HL-60 (cell line): ENCODE data around the gene TP53I11.

Experiments used
- DNase-seq, 2 experiments: peaks; one replicate each; pipeline ENCODE4 v3.0.0-alpha.2; 2010 to 2020; ENCODE audit warnings: low read depth in 1 of 2, low spot score in 1 of 2
- H3K27ac ChIP-seq: fragments of 250-450 bp; sonication (Bioruptor Pico); replicated peaks from 2 replicates; pipeline ENCODE4 v1.5.1; 2020; ENCODE audit warnings: mild to moderate bottlenecking, moderate library complexity
- H3K27me3 ChIP-seq: fragments of 250-450 bp; sonication (Bioruptor Pico); 2 replicates; pipeline ENCODE4 v1.5.1; 2021; ENCODE audit warnings: mild to moderate bottlenecking, moderate library complexity; ENCODE audit not compliant: insufficient read depth, poor library complexity, severe bottlenecking
- H3K4me3 ChIP-seq: replicated peaks from 2 replicates; pipeline ENCODE4 v1.5.1; 2011; ENCODE audit warnings: mild to moderate bottlenecking, control low read depth, low read length; ENCODE audit not compliant: insufficient read depth
- GABPA ChIP-seq: IDR thresholded peaks from 2 replicates; pipeline ENCODE4 v1.6.1; 2012; ENCODE audit warnings: low read depth
- POLR2AphosphoS5 ChIP-seq: IDR thresholded peaks from 2 replicates; pipeline ENCODE4 v1.6.1; 2012; ENCODE audit warnings: low read depth
- SPI1 ChIP-seq: IDR thresholded peaks from 2 replicates; pipeline ENCODE4 v1.6.1; 2012; ENCODE audit warnings: low read depth, mild to moderate bottlenecking, borderline replicate concordance
- TF ChIP-seq, protein P1 (sequence below): IDR thresholded peaks from 2 replicates; pipeline ENCODE4 v1.6.1; 2012; ENCODE audit warnings: low read depth; ENCODE audit not compliant: insufficient replicate concordance
- TF ChIP-seq, protein P2 (sequence below): IDR thresholded peaks from one replicate; pipeline ENCODE4 v1.5.1; 2011; ENCODE audit warnings: low read length, control low read depth, inconsistent platforms; ENCODE audit not compliant: insufficient read depth

TP53I11 gene

DNA sequence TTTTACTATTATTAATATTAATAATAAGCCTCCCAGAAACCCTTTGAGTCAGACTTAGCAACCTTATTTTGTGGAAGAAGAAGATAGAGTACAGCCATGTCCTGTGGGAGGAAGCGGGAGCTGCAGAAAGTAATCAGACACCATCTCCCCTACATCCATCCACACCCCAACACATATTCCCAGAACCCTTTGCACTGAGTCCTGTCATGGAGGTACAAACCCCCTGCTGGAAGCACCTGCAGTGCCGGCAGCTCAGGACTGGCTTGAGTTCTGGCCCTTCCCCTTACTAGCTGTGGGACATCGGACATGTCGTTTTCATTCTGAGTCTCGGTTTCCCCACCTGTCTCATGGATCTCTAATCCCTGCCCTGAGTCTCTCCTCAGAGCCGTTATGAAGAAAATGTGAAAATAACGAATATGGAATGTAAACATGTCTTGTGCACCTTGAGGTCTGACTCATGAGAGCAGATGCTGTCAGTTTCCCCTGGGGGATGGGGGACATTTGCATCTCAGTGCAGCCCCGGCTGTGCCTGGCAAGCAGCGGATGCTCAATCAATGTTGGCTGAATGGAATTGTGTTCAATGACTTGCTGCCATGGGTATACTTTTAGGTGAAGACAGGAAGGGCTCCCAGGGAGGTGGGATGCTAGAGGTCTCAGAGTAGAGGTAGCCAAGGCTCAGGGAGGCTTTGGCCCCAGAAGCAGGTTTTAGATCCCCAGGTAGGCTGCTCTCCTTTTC is 45.4 kb downstream of the TP53I11 start:
- Histone ChIP-seq H3K4me3 (no peak overlapping the region), H3K27me3 (no peaks in the 10 kb centered on the region), H3K27ac (no peak overlapping the region)
- no peak for TF ChIP-seq SPI1
- TF ChIP-seq, protein P1, sequence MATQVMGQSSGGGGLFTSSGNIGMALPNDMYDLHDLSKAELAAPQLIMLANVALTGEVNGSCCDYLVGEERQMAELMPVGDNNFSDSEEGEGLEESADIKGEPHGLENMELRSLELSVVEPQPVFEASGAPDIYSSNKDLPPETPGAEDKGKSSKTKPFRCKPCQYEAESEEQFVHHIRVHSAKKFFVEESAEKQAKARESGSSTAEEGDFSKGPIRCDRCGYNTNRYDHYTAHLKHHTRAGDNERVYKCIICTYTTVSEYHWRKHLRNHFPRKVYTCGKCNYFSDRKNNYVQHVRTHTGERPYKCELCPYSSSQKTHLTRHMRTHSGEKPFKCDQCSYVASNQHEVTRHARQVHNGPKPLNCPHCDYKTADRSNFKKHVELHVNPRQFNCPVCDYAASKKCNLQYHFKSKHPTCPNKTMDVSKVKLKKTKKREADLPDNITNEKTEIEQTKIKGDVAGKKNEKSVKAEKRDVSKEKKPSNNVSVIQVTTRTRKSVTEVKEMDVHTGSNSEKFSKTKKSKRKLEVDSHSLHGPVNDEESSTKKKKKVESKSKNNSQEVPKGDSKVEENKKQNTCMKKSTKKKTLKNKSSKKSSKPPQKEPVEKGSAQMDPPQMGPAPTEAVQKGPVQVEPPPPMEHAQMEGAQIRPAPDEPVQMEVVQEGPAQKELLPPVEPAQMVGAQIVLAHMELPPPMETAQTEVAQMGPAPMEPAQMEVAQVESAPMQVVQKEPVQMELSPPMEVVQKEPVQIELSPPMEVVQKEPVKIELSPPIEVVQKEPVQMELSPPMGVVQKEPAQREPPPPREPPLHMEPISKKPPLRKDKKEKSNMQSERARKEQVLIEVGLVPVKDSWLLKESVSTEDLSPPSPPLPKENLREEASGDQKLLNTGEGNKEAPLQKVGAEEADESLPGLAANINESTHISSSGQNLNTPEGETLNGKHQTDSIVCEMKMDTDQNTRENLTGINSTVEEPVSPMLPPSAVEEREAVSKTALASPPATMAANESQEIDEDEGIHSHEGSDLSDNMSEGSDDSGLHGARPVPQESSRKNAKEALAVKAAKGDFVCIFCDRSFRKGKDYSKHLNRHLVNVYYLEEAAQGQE: no peak
- TF ChIP-seq, protein P2, sequence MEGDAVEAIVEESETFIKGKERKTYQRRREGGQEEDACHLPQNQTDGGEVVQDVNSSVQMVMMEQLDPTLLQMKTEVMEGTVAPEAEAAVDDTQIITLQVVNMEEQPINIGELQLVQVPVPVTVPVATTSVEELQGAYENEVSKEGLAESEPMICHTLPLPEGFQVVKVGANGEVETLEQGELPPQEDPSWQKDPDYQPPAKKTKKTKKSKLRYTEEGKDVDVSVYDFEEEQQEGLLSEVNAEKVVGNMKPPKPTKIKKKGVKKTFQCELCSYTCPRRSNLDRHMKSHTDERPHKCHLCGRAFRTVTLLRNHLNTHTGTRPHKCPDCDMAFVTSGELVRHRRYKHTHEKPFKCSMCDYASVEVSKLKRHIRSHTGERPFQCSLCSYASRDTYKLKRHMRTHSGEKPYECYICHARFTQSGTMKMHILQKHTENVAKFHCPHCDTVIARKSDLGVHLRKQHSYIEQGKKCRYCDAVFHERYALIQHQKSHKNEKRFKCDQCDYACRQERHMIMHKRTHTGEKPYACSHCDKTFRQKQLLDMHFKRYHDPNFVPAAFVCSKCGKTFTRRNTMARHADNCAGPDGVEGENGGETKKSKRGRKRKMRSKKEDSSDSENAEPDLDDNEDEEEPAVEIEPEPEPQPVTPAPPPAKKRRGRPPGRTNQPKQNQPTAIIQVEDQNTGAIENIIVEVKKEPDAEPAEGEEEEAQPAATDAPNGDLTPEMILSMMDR: no peak
- TF ChIP-seq GABPA: no peak
- TF ChIP-seq POLR2AphosphoS5: no peak
- no peak for DNase-seq

DNA sequence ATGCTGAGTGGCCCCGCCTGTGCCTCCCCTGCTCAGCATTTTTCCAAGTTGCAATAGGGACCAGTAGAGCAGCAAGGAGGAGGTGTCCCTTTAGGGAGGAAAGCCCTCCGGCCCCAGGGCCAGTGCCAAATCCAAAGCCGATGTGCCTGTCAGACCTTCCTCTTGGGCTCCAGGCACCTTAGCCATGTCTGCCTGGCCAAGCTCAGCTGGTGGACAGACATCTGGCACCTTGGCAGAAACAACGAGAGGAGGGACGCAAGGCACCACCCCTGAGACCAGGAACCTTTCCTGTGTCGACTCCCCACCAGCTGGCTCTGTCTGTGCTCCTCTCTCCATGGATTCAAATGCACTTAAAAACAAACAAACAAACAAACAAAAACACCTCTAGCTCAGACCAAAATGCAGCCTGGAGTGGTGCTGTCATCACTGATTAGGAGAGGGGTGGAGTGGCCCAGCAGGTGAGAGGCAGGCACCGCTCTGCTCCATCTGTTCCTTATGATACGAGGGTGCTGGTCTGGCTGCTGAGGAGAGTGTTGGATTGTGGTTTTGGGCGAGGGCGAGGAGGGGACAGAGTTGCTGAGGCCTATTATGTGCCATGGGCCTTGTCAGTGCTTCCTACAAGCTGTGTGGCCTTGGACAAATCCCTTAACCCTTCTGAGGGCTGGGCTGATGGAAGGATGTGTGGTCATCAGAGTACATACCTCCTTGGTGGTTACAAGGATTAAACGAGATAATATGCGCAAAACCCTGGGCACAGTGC is 46.2 kb downstream of the TP53I11 start:
- Histone ChIP-seq H3K27ac (no peak overlapping the region), H3K27me3 (no peaks in the 10 kb centered on the region), H3K4me3 (no peak overlapping the region)
- no peak for DNase-seq
- no peak for TF ChIP-seq SPI1
- no peak for TF ChIP-seq POLR2AphosphoS5
- TF ChIP-seq, protein P2: no peak
- no peak for TF ChIP-seq GABPA
- TF ChIP-seq, protein P1: no peak

DNA sequence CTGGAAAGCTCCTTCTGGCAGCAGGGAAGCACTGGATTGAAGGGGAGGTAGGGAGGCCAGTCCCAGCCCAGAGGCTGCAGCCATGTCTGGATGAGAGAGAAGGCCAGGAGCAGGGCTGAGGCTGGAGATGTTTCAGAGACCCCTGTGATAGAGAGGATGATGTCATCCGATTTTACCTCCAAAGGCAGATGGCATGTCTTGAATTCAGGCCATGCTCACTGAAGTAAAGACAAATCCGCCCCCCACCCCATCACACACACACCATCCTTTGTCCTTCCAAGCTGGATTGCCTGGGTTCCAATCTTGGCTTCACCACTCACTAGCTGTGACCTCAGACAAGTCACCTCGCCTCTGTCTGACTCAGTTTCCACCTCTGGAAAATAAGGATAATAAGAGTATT is 47.2 kb downstream of the TP53I11 start:
- TF ChIP-seq, protein P1: no peak
- TF ChIP-seq, protein P2: no peak
- TF ChIP-seq POLR2AphosphoS5 (no peak), SPI1 (no peak), GABPA (no peak)
- Histone ChIP-seq H3K4me3 (no peak overlapping the region), H3K27ac (no peak overlapping the region), H3K27me3 (no peaks in the 10 kb centered on the region)
- no peak for DNase-seq
